H9 (cell line): ENCODE data around the gene CCL21. TPM values are rescaled to one million over a fixed set of nuclear protein-coding genes. Genes with fewer than 3 reads are reported as not detected.

Experiments used
- DNase-seq: peaks from one replicate; pipeline ENCODE4 v3.0.0-alpha.2; 2017
- H2AFZ ChIP-seq: one replicate; pipeline ENCODE4 v1.6.1; 2013; ENCODE audit warnings: mild to moderate bottlenecking, low read length, control low read depth, moderate library complexity
- H2AK5ac ChIP-seq: 2 replicates; pipeline ENCODE4 v1.6.1; 2013; ENCODE audit warnings: low read length, control low read depth, mixed read lengths; ENCODE audit not compliant: insufficient read length
- H2BK120ac ChIP-seq: one replicate; pipeline ENCODE4 v1.6.1; 2013; ENCODE audit warnings: low read depth, mild to moderate bottlenecking, low read length, control low read depth, inconsistent platforms; ENCODE audit not compliant: poor library complexity, severe bottlenecking
- H2BK12ac ChIP-seq: 2 replicates; pipeline ENCODE4 v1.6.1; 2013; ENCODE audit warnings: low read length, control low read depth, mixed read lengths, low read depth; ENCODE audit not compliant: insufficient read length
- H2BK15ac ChIP-seq: 2 replicates; pipeline ENCODE4 v1.6.1; 2013; ENCODE audit warnings: low read depth, low read length, control low read depth
- H2BK20ac ChIP-seq: one replicate; pipeline ENCODE4 v1.6.1; 2013; ENCODE audit warnings: low read depth, mild to moderate bottlenecking, low read length, control low read depth, inconsistent platforms; ENCODE audit not compliant: poor library complexity, severe bottlenecking
- H2BK5ac ChIP-seq: 2 replicates; pipeline ENCODE4 v1.6.1; 2013; ENCODE audit warnings: low read length, control low read depth, mixed read lengths; ENCODE audit not compliant: insufficient read length
- H3K14ac ChIP-seq: 2 replicates; pipeline ENCODE4 v1.6.1; 2013; ENCODE audit warnings: low read length, control low read depth; ENCODE audit not compliant: insufficient read depth
- H3K18ac ChIP-seq: 2 replicates; pipeline ENCODE4 v1.6.1; 2013; ENCODE audit warnings: low read depth, mild to moderate bottlenecking, mixed read lengths, low read length, control low read depth; ENCODE audit not compliant: insufficient read length
- H3K23ac ChIP-seq: 2 replicates; pipeline ENCODE4 v1.6.1; 2013; ENCODE audit warnings: low read length, control low read depth, mixed read lengths, low read depth; ENCODE audit not compliant: insufficient read length
- H3K23me2 ChIP-seq: 2 replicates; pipeline ENCODE4 v1.6.1; 2013; ENCODE audit warnings: low read depth, mild to moderate bottlenecking, mixed read lengths, low read length, control low read depth; ENCODE audit not compliant: insufficient read length, poor library complexity, severe bottlenecking
- H3K27ac ChIP-seq: 2 replicates; pipeline ENCODE4 v1.5.1; 2013; ENCODE audit warnings: low read length, control low read depth, mixed read lengths, low read depth; ENCODE audit not compliant: insufficient read length
- H3K27me3 ChIP-seq: 2 replicates; pipeline ENCODE4 v1.6.1; 2013; ENCODE audit warnings: low read length, control low read depth, inconsistent platforms; ENCODE audit not compliant: insufficient read depth
- H3K4ac ChIP-seq: 2 replicates; pipeline ENCODE4 v1.6.1; 2013; ENCODE audit warnings: low read depth, mild to moderate bottlenecking, control low read depth, inconsistent platforms, low read length, moderate library complexity
- H3K4me1 ChIP-seq: 2 replicates; pipeline ENCODE4 v1.6.1; 2013; ENCODE audit warnings: low read length, control low read depth, inconsistent platforms; ENCODE audit not compliant: insufficient read depth
- H3K4me2 ChIP-seq: 2 replicates; pipeline ENCODE4 v1.6.1; 2013; ENCODE audit warnings: low read length, control low read depth, mixed read lengths; ENCODE audit not compliant: insufficient read length, insufficient read depth
- H3K56ac ChIP-seq: 2 replicates; pipeline ENCODE4 v1.6.1; 2013; ENCODE audit warnings: low read depth, mild to moderate bottlenecking, mixed read lengths, low read length, control low read depth; ENCODE audit not compliant: insufficient read length
- H3K79me1 ChIP-seq: 2 replicates; pipeline ENCODE4 v1.6.1; 2013; ENCODE audit warnings: low read depth, mild to moderate bottlenecking, moderate library complexity, low read length, control low read depth, inconsistent platforms; ENCODE audit not compliant: insufficient read depth, poor library complexity, severe bottlenecking
- H3K79me2 ChIP-seq: 2 replicates; pipeline ENCODE4 v1.6.1; 2013; ENCODE audit warnings: low read length, control low read depth, inconsistent platforms; ENCODE audit not compliant: insufficient read depth
- H3K9ac ChIP-seq: 2 replicates; pipeline ENCODE4 v1.6.1; 2013; ENCODE audit warnings: low read length, control low read depth, mixed read lengths; ENCODE audit not compliant: insufficient read length; ENCODE audit errors: extremely low read depth
- H3K9me3 ChIP-seq: one replicate; pipeline ENCODE4 v1.6.1; 2013; ENCODE audit warnings: low read depth, low read length, inconsistent platforms; ENCODE audit not compliant: control insufficient read depth
- H3T11ph ChIP-seq: one replicate; pipeline ENCODE4 v1.6.1; 2013; ENCODE audit warnings: mild to moderate bottlenecking, low read length, control low read depth, inconsistent platforms
- H4K20me1 ChIP-seq: one replicate; pipeline ENCODE4 v1.6.1; 2013; ENCODE audit not compliant: control insufficient read depth, insufficient read length, insufficient read depth
- H4K5ac ChIP-seq: 2 replicates; pipeline ENCODE4 v1.6.1; 2013; ENCODE audit warnings: low read depth, mild to moderate bottlenecking, mixed read lengths, low read length, control low read depth; ENCODE audit not compliant: insufficient read length
- H4K8ac ChIP-seq: replicated peaks from 2 replicates; pipeline ENCODE4 v1.6.1; 2013; ENCODE audit warnings: low read length, control low read depth, mixed read lengths, low read depth; ENCODE audit not compliant: insufficient read length
- H4K91ac ChIP-seq: 2 replicates; pipeline ENCODE4 v1.6.1; 2013; ENCODE audit warnings: low read depth, mild to moderate bottlenecking, moderate library complexity, mixed read lengths, low read length, control low read depth; ENCODE audit not compliant: insufficient read length
- H3K27ac Mint-ChIP-seq, 3 experiments: 2 replicates in 2 of 3; 3 replicates in 1 of 3; pipeline ENCODE4 v1.8.0; 2020 to 2021; ENCODE audit warnings: mixed read lengths in 3 of 3, mild to moderate bottlenecking in 1 of 3, moderate library complexity in 1 of 3
- H3K27me3 Mint-ChIP-seq: 2 replicates; pipeline ENCODE4 v1.8.0; 2021; ENCODE audit warnings: low read depth, mild to moderate bottlenecking, moderate library complexity, mixed read lengths
- H3K36me3 Mint-ChIP-seq, 3 experiments: 2 replicates in 2 of 3; 3 replicates in 1 of 3; pipeline ENCODE4 v1.8.0; 2020 to 2021; ENCODE audit warnings: low read depth in 3 of 3, mixed read lengths in 3 of 3; ENCODE audit not compliant: insufficient read depth in 1 of 3
- H3K4me1 Mint-ChIP-seq, 2 experiments: 2 replicates each; pipeline ENCODE4 v1.8.0; 2020; ENCODE audit warnings: mixed read lengths in 2 of 2
- H3K4me3 Mint-ChIP-seq, 2 experiments: 2 replicates in 1 of 2; 3 replicates in 1 of 2; pipeline ENCODE4 v1.8.0; 2020 to 2021; ENCODE audit warnings: mild to moderate bottlenecking in 2 of 2, mixed read lengths in 2 of 2, moderate library complexity in 1 of 2
- H3K9me3 Mint-ChIP-seq, 2 experiments: 2 replicates in 1 of 2; 3 replicates in 1 of 2; pipeline ENCODE4 v1.8.0; 2020; ENCODE audit warnings: mild to moderate bottlenecking in 2 of 2, mixed read lengths in 2 of 2, moderate library complexity in 1 of 2
- CTCF ChIP-seq: fragments of 200-600 bp; sonication (generic); conservative IDR thresholded peaks from 3 replicates; pipeline ENCODE4 v1.8.0; 2021; ENCODE audit warnings: antibody characterized with exemption, mild to moderate bottlenecking
- WGBS: extraction: QIAGEN DNeasy Blood & Tissue Kit; methylation state at CpG from one replicate; pipeline ENCODE4 v1.1.7; 2013; ENCODE audit warnings: missing lambda C conversion rate, low lambda C conversion rate, mixed read lengths; ENCODE audit not compliant: insufficient read length; ENCODE audit errors: extremely low coverage; 5-methylcytosine and 5-hydroxymethylcytosine counted together
- total RNA-seq: library from RNA; stranded (reverse); gene quantifications from 2 replicates; pipeline ENCODE4 v1.2.1, GENCODE V29; 2021

The CCL21 gene
- total RNA-seq, 1 experiment from 2014 or later, result not detected

- H3T11ph ChIP-seq, result no peak overlapping the region
- no peak overlapping the region for H2BK120ac ChIP-seq
- H3K79me2 ChIP-seq, result no peaks in the 10 kb centered on the region
- peaks cover 13 to 17% of the 10 kb centered on the region in 2 experiments for H3K4me1 Mint-ChIP-seq
- no peak overlapping the region for H2AFZ ChIP-seq
- H2BK12ac ChIP-seq, result no peak overlapping the region
- no peak overlapping the region for H3K27ac Mint-ChIP-seq
- H4K91ac ChIP-seq, result no peak overlapping the region
- no peaks in the 10 kb centered on the region for H3K9me3 Mint-ChIP-seq
- H3K27me3 ChIP-seq, result no peaks in the 10 kb centered on the region
- no peak overlapping the region for H3K4me2 ChIP-seq
- no peak overlapping the region for H3K9ac ChIP-seq
- no peak overlapping the region for H2BK20ac ChIP-seq
- H3K4ac ChIP-seq, result no peak overlapping the region
- WGBS, result no CpG with 5 or more reads among the region's 4 CpGs
- H4K8ac ChIP-seq, result no peak overlapping the region
- H3K56ac ChIP-seq, result no peak overlapping the region
- no peak overlapping the region for H3K18ac ChIP-seq
- H3K14ac ChIP-seq, result no peak overlapping the region
- no peak overlapping the region for H3K23ac ChIP-seq
- no peaks in the 10 kb centered on the region; a peak in 1 of 7 replicates for H3K36me3 Mint-ChIP-seq
- DNase-seq, result no peak
- no peaks in the 10 kb centered on the region; the same call in none of the 2 replicates for H3K27me3 Mint-ChIP-seq
- peaks cover 8% of the 10 kb centered on the region; the same call in 1 of the 2 replicates for H3K4me1 ChIP-seq
- H3K9me3 ChIP-seq, result no peaks in the 10 kb centered on the region
- no peak overlapping the region for H3K4me3 Mint-ChIP-seq
- H2BK15ac ChIP-seq, result no peak overlapping the region
- TF ChIP-seq CTCF, result no peak
- H2BK5ac ChIP-seq, result no peak overlapping the region
- no peak overlapping the region for H4K5ac ChIP-seq
- H4K20me1 ChIP-seq, result no peaks in the 10 kb centered on the region
- no peak overlapping the region for H3K27ac ChIP-seq
- H2AK5ac ChIP-seq, result no peak overlapping the region
- H3K23me2 ChIP-seq, result no peaks in the 10 kb centered on the region
- H3K79me1 ChIP-seq, result no peaks in the 10 kb centered on the region
Observed at GRCh38 chr9:34685591-34685990, 24.3 kb downstream of the CCL21 start.
